NOMO-1 (cell line): Measurements from ENCODE around the gene CCNC.

Source experiments
- DNase-seq, 2 experiments: peaks; one replicate each; lab custom pipeline; 2025; ENCODE audit not compliant: unreplicated experiment in 2 of 2; lab: John Stamatoyannopoulos, UW

Gene CCNC

GRCh38 chr6:99568103-99568933 is at the start of gene CCNC:
Gene CCNC (minus strand): TSS chr6:99568660. CDS start chr6:99568527, 133 bp downstream.
- DNase-seq = peak; percentile 83 to 87

- no peak for DNase-seq
Observed at GRCh38 chr6:99617131-99617530, 48.7 kb upstream of the CCNC start.

- no peak for DNase-seq
Observed at GRCh38 chr6:99614430-99615186, 46.1 kb upstream of the CCNC start.

GRCh38 chr6:99613705-99614429 is 45.4 kb upstream of the CCNC start:
- no peak for DNase-seq

- no peak for DNase-seq
Observed at GRCh38 chr6:99613409-99613704, 44.9 kb upstream of the CCNC start.

GRCh38 chr6:99612551-99613408 is 44.3 kb upstream of the CCNC start:
- DNase-seq = no peak

GRCh38 chr6:99611148-99611547 is 42.7 kb upstream of the CCNC start:
- DNase-seq = peak in 1 of 2 experiments; percentile 54

- no peak for DNase-seq
Observed at GRCh38 chr6:99609905-99610489, 41.5 kb upstream of the CCNC start.

GRCh38 chr6:99608886-99609482 is 40.5 kb upstream of the CCNC start:
- DNase-seq = no peak

- DNase-seq = no peak
Observed at GRCh38 chr6:99608059-99608885, 39.8 kb upstream of the CCNC start.

- DNase-seq = no peak
Observed at GRCh38 chr6:99607416-99608036, 39.1 kb upstream of the CCNC start.

GRCh38 chr6:99606656-99607415 is 38.4 kb upstream of the CCNC start, which contains the start of gene PRDM13:
Gene PRDM13 (plus strand): TSS chr6:99606833. CDS start chr6:99607035, 202 bp downstream.
- no peak for DNase-seq

- no peak for DNase-seq
Observed at GRCh38 chr6:99605911-99606655, 37.6 kb upstream of the CCNC start.

- no peak for DNase-seq
Observed at GRCh38 chr6:99605074-99605734, 36.7 kb upstream of the CCNC start.

GRCh38 chr6:99604166-99605073 is 36.0 kb upstream of the CCNC start:
- DNase-seq = no peak
